CD14-positive monocyte (primary cell): ENCODE results near the gene HNF1B. TPM values are rescaled to one million over a fixed set of nuclear protein-coding genes. Genes with fewer than 3 reads are reported as not detected.

Source experiments
- DNase-seq, 3 donors: peaks; one replicate each; pipeline ENCODE4 v3.0.0-alpha.2; 2011 to 2022
- H2AFZ ChIP-seq: 2 replicates; pipeline ENCODE4 v1.6.0; 2012; ENCODE audit warnings: mild to moderate bottlenecking, low read depth, low read length, inconsistent platforms; ENCODE audit not compliant: insufficient read depth, poor library complexity, severe bottlenecking
- H3K27ac ChIP-seq, 2 donors: 1 replicate in 1 of 2; 2 replicates in 1 of 2; pipeline ENCODE4 v1.5.1; 2012 to 2013; ENCODE audit warnings: low read length in 2 of 2, control low read depth in 1 of 2, inconsistent platforms in 1 of 2, low read depth in 1 of 2, mild to moderate bottlenecking in 1 of 2
- H3K27me3 ChIP-seq, 2 donors: one replicate each; pipeline versions ENCODE4 v1.6.0 to v1.6.1; 2011 to 2013; ENCODE audit warnings: low read length in 2 of 2; ENCODE audit not compliant: control insufficient read depth in 2 of 2, insufficient read depth in 2 of 2
- H3K36me3 ChIP-seq, 2 donors: replicated peaks in 1 of 2; 1 replicate in 1 of 2; 2 replicates in 1 of 2; pipeline versions ENCODE4 v1.5.1 to v1.6.1; 2012 to 2013; ENCODE audit warnings: low read length in 2 of 2, control low read depth in 1 of 2, inconsistent platforms in 1 of 2, mild to moderate bottlenecking in 1 of 2; ENCODE audit not compliant: insufficient read depth in 2 of 2, control insufficient read depth in 1 of 2
- H3K4me1 ChIP-seq, 2 donors: 1 replicate in 1 of 2; 2 replicates in 1 of 2; pipeline versions ENCODE4 v1.5.1 to v1.6.1; 2012 to 2013; ENCODE audit warnings: low read length in 2 of 2, control low read depth in 1 of 2, inconsistent platforms in 1 of 2, mild to moderate bottlenecking in 1 of 2, moderate library complexity in 1 of 2; ENCODE audit not compliant: insufficient read depth in 2 of 2, control insufficient read depth in 1 of 2
- H3K4me2 ChIP-seq: replicated peaks from 2 replicates; pipeline ENCODE3; 2012; ENCODE audit warnings: low read length, moderate library complexity, mild to moderate bottlenecking; ENCODE audit not compliant: poor library complexity, severe bottlenecking; ENCODE audit errors: extremely low read depth
- H3K4me3 ChIP-seq, 3 experiments: fragments of 200-600 bp in 1 of 3; sonication (generic) in 1 of 3; replicated peaks in 1 of 3; 1 replicate in 2 of 3; 2 replicates in 1 of 3; pipeline ENCODE4 v1.5.1; 2011 to 2013; ENCODE audit warnings: low read length in 3 of 3, mild to moderate bottlenecking in 3 of 3, control low read depth in 2 of 3, low read depth in 2 of 3, inconsistent platforms in 1 of 3, moderate library complexity in 1 of 3
- H3K79me2 ChIP-seq: 2 replicates; pipeline ENCODE4 v1.6.0; 2012; ENCODE audit warnings: mild to moderate bottlenecking, control low read depth, inconsistent platforms, low read length, moderate library complexity; ENCODE audit not compliant: insufficient read depth
- H3K9ac ChIP-seq: 2 replicates; pipeline ENCODE4 v1.6.0; 2017; ENCODE audit warnings: low read length, mild to moderate bottlenecking; ENCODE audit not compliant: insufficient read depth, poor library complexity, severe bottlenecking
- H3K9me3 ChIP-seq, 2 donors: replicated peaks in 1 of 2; 1 replicate in 1 of 2; 2 replicates in 1 of 2; pipeline versions ENCODE4 v1.5.1 to v1.6.1; 2012 to 2013; ENCODE audit warnings: low read length in 2 of 2, control low read depth in 1 of 2; ENCODE audit not compliant: control insufficient read depth in 1 of 2, insufficient read depth in 1 of 2
- H4K20me1 ChIP-seq: 2 replicates; pipeline ENCODE4 v1.6.0; 2012; ENCODE audit warnings: mild to moderate bottlenecking, low read length, control low read depth, moderate library complexity; ENCODE audit not compliant: insufficient read depth
- H3K27ac Mint-ChIP-seq, 7 donors: one replicate each; pipeline ENCODE4 v1.8.0; 2020; ENCODE audit warnings: mild to moderate bottlenecking in 7 of 7, mixed read lengths in 7 of 7, moderate library complexity in 6 of 7, inconsistent platforms in 2 of 7
- H3K27me3 Mint-ChIP-seq, 3 donors: one replicate each; pipeline ENCODE4 v1.8.0; 2021 to 2022; ENCODE audit warnings: low read depth in 3 of 3, mild to moderate bottlenecking in 3 of 3, mixed read lengths in 3 of 3, moderate library complexity in 3 of 3, inconsistent platforms in 1 of 3
- H3K36me3 Mint-ChIP-seq, 2 donors: one replicate each; pipeline ENCODE4 v1.8.0; 2020; ENCODE audit warnings: mixed read lengths in 2 of 2, inconsistent platforms in 1 of 2, mild to moderate bottlenecking in 1 of 2
- H3K4me1 Mint-ChIP-seq: one replicate; pipeline ENCODE4 v1.8.0; 2020; ENCODE audit warnings: mild to moderate bottlenecking, mixed read lengths
- H3K4me3 Mint-ChIP-seq, 2 donors: one replicate each; pipeline ENCODE4 v1.8.0; 2020; ENCODE audit warnings: mild to moderate bottlenecking in 2 of 2, mixed read lengths in 2 of 2, moderate library complexity in 1 of 2
- H3K9me3 Mint-ChIP-seq, 7 donors: one replicate each; pipeline ENCODE4 v1.8.0; 2020 to 2022; ENCODE audit warnings: mixed read lengths in 7 of 7, mild to moderate bottlenecking in 6 of 7, moderate library complexity in 6 of 7, inconsistent platforms in 2 of 7
- CTCF ChIP-seq: fragments of 200-600 bp; IDR thresholded peaks from one replicate; pipeline ENCODE4 v1.8.0; 2022; ENCODE audit warnings: antibody characterized with exemption, mild to moderate bottlenecking
- WGBS: methylation state at CpG from one replicate; pipeline ENCODE4 v1.1.5; 2013; ENCODE audit warnings: missing lambda C conversion rate; ENCODE audit not compliant: insufficient coverage; 5-methylcytosine and 5-hydroxymethylcytosine counted together
- intact Hi-C, 2 donors: fragments of 100-400 bp; cut with micrococcal nuclease; formaldehyde crosslinking; loops; one replicate each; pipeline versions ENCODE4 v1.15.0 to v1.15.1; 2023
- polyA plus RNA-seq, 3 donors: library from polyadenylated mRNA; depleted of rRNA in 1 of 3; unstranded in 2 of 3; stranded (reverse) in 1 of 3; fragments of 300-500 nt in 2 of 3; fragments of >200 nt in 1 of 3; fragmentation: Illumina TruSeq in 2 of 3; gene quantifications; 1 replicate in 2 of 3; 2 replicates in 1 of 3; pipeline ENCODE4 v1.2.3, GENCODE V29; 2012 to 2021

Gene HNF1B
- polyA plus RNA-seq, 3 donors = not detected

- no peaks in the 10 kb centered on the region for H4K20me1 ChIP-seq
- Mint-ChIP-seq H3K36me3 (no peaks in the 10 kb centered on the region), H3K4me1 (peaks cover 4% of the 10 kb centered on the region), H3K9me3 (peaks cover 0 to 8% (median 5%) of the 10 kb centered on the region in 7 donors), H3K4me3 (no peak overlapping the region), H3K27me3 (peaks cover 11 to 25% (median 23%) of the 10 kb centered on the region in 3 donors), H3K27ac (no peak overlapping the region)
- no peaks in the 10 kb centered on the region for H3K79me2 ChIP-seq
- no peaks in the 10 kb centered on the region for H3K4me1 ChIP-seq
- H3K36me3 ChIP-seq = no peaks in the 10 kb centered on the region
- intact Hi-C loops = loop anchor here (10.0 kb wide), 2 partner anchors 57 to 137 kb away; no protein-coding TSS in a partner anchor
- no peak for TF ChIP-seq CTCF
- H3K27me3 ChIP-seq = peaks cover 2 to 4% of the 10 kb centered on the region in 2 donors
- no peak overlapping the region for H2AFZ ChIP-seq
- H3K4me3 ChIP-seq = no peak overlapping the region
- no peak overlapping the region for H3K27ac ChIP-seq
- no peak overlapping the region for H3K4me2 ChIP-seq
- H3K9me3 ChIP-seq = no peaks in the 10 kb centered on the region
- WGBS = 80% methylated on average over 3 of the region's 7 CpGs
- no peak overlapping the region for H3K9ac ChIP-seq
- no peak for DNase-seq
These were observed 36.7 kb downstream of the HNF1B start for GRCh38 chr17:37708008-37708615.

- Histone ChIP-seq H3K9me3 (no peaks in the 10 kb centered on the region), H3K4me1 (peaks cover 0 to 3% of the 10 kb centered on the region in 2 donors), H3K27ac (no peak overlapping the region), H3K4me2 (no peak overlapping the region), H3K27me3 (peaks cover 0 to 4% of the 10 kb centered on the region in 2 donors), H3K36me3 (no peaks in the 10 kb centered on the region), H3K9ac (no peak overlapping the region), H3K79me2 (no peaks in the 10 kb centered on the region), H3K4me3 (no peak overlapping the region), H4K20me1 (no peaks in the 10 kb centered on the region), H2AFZ (no peak overlapping the region)
- Mint-ChIP-seq H3K27ac (no peak overlapping the region), H3K9me3 (peaks cover 0 to 8% (median 5%) of the 10 kb centered on the region in 7 donors), H3K27me3 (peaks cover 14 to 25% (median 21%) of the 10 kb centered on the region in 3 donors), H3K36me3 (no peaks in the 10 kb centered on the region), H3K4me1 (peaks cover 6% of the 10 kb centered on the region), H3K4me3 (no peak overlapping the region)
- no peak for TF ChIP-seq CTCF
- intact Hi-C loops = loop anchor here (10.0 kb wide), 2 partner anchors 58 to 138 kb away; no protein-coding TSS in a partner anchor
- no peak for DNase-seq
- no CpG with 5 or more reads among the region's 2 CpGs for WGBS
These were observed 38.4 kb downstream of the HNF1B start for GRCh38 chr17:37706446-37706845.
